D341Med (cell line): ENCODE results near the gene PPP1R12A.
"Not testable (repeated sequence)": the region's sequence is repeated elsewhere in the genome, so short reads cannot be mapped to it uniquely, and the experiment has no call there.

ENCODE experiments used
- DNase-seq: peaks from one replicate; pipeline ENCODE4 v3.0.0; 2012; ENCODE audit warnings: low spot score

The PPP1R12A gene

DNA sequence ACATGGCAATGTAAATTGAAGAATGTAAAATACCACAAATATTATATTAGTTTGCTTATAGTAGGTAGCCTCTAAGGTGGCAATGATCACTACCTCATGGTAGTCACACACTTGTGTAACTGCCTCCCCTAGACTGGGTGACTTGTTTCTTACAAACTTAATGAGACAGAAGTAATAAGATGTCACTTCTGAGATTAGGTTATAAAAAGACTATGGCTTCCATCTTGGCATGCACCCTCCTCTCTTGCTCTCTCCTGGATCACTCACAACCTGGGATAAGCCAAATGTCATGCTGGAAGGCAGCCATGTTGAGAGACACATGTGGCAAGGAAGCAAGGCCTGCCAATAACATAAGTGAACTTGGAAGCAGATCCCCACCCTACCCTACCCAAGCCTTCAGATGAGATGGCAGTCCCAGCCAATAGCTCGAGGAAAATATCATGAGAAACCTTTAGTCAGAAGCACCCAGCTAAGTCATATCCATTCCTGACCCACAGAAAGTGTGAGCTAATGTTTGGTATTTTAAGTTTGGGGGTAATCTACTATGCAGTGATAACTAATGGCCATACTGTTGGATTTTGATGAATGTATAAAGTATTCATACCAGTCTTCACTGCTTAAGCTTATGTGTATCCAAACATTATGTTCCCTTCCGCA is 43.3 kb downstream of the PPP1R12A start:
- DNase-seq: no peak

DNA sequence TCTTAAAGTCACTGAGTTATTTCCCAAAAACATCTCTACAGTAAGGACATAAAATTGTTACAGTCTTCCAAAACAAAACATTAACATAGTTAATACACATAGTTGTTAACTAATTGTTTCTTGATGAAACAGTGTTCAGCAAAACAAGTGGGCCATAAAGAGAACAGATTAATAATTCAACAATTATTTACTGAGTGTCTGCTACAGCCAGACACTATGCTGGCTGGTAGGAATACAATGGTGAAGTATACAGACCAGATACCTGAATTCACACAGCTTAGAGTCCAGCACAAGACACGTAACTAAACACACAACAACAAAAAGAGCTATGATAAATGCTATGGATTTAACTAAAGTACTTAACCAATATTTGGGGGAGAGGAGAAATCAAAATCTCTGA is 47.0 kb downstream of the PPP1R12A start:
- no peak for DNase-seq

DNA sequence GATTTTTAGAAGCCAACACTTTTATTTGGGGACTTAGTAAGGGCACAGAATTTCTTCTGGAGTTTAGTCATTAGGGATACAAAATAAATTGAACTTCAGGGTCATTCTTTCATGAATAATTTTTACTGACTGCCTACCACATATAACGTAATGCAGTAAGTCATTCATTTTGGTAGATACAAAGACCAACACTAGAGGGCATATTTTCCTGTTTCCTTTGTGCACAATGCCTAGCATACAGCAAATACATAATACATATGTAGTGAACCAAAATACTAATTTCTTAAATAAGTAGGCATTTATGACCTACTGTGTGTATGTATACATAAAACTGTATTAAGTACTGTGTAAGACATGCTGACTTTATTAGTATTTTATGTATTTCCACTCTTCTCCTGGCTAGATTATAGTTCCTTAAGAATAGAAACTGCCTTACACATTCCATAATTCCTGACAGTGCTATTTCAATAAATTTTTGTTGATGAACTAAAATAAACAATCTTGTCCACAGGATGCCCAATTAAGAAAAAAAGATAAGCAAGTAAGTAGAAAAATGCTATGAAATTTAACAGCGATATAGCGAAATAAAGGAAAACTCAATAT is 47.9 kb downstream of the PPP1R12A start:
- DNase-seq: peak; percentile 21

DNA sequence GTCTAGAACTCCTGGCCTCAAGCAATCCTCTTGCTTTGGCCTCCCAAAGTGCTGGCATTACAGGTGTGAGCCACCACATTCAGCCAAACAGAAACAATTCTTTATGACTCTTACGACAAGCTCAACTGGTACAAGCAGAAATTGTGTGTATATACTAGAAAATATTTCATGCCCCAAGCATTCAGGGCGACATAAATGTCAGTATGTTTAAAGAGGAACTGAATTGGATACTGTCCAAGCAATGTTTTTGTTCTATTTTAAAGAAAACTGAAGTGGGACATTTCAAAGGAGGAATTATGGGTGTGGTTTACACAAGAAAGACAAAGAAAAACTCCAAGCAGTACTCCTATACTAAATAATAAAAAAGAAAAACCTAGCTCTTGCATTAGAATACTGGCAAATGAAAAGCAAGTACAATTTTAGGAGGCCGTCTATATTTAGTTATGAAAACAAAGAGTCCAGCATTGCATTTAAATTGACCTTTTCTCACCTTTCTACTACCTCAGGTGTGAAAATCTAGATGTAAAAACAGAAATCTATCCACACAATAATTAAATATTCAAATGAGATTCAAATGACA is 48.9 kb downstream of the PPP1R12A start:
- no peak for DNase-seq

DNA sequence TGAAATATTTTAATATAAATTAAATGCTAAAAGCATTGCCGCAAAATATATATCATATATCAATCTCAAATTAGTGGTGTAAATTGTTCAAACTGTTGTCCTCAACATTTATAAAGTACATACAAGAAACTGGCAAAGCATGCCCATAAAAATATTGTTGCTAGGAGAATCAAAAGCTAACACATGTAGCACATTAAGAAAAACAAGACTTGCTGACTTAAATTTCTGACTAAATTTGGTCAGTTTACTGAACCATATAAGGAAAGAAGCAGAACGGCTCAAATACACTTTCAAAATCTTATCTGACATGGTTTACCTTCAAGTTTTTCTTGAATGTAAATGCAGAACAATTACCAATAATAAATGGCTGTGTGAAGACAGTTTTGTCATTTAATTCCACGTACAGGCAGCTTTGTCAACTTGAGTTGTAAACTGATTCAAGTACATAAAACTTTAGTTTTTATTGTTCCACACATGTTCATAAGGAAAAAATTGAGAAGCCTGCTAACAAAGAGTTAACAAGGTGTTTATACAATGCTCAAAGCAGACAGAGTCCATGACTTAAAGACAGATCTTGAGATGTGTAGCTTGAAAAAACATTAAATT is 50.4 kb downstream of the PPP1R12A start:
- DNase-seq: no peak

DNA sequence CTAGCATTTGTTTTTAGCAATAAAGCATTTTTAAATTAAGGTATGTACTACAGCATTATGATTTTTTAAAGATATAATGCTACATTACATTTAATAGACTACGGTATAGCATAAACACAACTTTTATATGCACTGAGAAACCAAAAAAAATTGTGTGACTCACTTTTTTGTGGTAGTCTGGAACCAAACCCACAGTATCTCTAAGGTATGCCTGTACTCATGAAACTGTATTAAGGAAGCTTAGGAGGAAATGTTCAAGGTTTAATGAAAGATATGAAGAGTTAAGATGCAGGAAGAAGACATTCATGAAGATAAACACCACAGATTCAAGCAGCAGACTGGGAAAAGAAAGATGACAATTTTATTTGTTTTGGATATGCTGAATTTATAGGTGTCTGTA is 51.7 kb downstream of the PPP1R12A start:
- DNase-seq: no peak

DNA sequence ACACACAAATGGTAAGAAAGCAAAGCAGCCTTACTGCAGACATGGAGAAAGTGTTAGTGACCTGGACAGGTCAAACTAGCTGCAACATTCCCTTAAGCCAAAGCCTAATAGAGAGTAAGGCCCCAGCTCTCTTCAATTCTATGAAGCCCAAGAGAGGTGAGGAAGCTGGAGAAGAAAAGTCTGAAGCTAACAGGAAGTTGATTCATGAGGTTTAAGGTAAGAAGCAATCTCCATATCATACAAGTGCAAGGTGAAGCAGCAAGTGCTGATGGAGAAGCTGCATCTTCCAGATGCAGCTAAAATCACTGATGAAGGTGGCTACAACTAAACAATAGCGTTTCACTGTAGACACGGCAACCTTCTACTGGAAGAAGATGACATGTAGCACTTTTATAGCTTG is 53.5 kb downstream of the PPP1R12A start:
- DNase-seq: no peak

DNA sequence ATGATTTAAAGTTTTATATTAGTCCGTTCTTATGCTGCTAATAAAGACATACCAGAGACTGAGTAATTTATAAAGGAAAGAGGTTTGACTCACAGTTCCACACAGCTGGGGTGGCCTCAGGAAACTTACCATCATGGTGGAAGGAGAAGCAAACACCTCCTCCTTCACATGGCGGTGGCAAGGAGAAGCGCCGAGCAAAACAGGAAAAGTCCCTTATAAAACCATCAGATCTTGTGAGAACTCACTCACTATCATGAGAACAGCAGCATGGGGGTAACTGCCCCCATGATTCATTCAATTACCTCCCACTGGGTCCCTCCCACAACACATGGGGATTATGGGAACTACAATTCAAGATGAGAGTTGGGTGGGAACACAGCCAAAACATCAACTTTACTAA is 56.4 kb downstream of the PPP1R12A start:
- not testable (repeated sequence) for DNase-seq

DNA sequence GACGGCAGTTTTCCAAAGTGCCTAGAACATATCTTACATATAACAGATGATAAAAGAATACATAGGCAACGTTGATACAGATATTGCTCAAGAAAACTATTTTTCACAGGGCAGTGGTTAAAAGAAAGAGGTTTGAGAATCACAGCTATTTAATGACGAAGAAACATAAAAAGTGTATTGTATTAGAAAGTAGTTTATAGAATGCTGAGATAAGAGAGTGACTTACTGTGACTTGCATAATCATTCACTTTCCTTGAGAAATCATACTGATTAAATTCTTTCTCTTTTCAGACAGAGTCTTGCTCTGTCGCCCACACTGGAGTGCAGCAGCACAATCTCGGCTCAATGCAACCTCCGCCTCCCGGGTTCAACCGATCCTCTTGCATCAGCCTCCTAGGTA is 57.7 kb downstream of the PPP1R12A start:
- no peak for DNase-seq

DNA sequence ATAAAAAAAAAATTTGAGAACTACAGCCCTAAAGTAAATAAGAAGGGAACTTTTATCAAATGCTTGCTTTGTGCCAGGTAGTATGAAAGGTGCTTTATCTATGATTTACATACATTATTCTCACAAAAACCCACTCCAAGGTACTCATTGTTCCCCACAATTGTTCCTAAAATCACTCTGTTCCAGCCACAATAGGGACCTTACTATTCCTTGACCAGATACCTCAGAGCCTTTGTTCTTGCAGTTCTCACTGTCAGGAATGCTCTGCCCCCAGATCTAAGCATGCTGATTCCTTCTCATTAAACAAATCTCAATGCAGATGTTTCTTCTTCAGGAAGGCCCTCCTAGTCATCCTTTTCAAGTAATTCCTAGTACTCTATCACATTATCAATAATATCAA is 60.2 kb downstream of the PPP1R12A start:
- DNase-seq: no peak

DNA sequence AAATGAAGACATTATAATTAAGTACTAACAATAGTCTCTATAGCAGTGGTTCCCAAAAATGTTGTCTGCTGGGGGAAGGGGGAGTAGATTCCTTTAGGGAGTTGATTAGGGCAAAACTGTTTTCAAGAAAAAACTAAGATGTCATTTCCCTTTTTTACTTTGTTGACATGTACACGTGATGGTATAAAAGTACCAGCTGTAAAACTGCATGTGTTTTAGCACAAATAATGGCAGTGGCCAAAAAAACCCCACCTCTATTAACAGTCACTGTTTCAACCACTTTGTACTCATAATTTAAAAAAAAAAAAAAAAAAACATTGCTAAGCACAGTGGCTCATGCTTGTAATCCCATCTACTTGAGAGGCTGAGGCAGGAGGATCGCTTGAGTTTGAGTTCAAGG is 61.7 kb downstream of the PPP1R12A start:
- DNase-seq: no peak

DNA sequence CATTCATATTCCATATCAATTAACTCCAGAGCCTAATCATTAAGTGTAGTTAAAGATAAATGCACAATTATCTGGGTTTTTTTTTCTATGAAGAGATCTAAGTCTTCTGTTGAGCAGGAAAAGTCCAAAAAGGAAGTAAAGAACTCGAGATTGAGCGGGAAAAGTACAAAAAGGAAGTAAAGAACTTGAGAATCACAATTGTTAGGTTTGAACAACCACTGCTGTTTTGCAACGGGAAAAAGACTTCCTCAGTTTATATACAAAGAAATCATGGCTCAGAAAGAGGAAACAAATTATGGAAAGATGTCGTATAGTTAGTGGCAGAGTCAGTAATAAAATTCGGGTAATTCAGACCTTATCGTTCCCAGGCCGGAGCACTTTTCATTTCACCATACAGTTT is 63.3 kb downstream of the PPP1R12A start:
- DNase-seq: no peak

DNA sequence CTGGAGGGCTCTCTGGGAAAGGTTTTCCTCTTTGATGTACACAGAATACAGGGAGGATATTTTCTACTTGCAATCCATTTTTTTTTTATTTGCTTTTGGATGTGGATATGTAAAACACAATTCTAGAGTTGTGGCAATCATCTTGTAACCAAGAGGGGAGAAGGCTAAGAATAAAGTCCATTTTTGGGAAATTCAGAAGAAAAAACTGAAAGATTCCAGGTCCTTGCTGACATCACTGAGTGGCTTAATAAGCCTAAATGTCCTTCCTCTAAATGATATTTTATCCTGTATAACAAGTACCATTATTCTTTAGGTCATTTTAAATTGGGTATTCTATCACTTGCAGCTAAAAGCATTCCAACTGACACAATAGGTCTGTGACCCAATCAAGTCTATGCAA is 64.0 kb downstream of the PPP1R12A start:
- no peak for DNase-seq

DNA sequence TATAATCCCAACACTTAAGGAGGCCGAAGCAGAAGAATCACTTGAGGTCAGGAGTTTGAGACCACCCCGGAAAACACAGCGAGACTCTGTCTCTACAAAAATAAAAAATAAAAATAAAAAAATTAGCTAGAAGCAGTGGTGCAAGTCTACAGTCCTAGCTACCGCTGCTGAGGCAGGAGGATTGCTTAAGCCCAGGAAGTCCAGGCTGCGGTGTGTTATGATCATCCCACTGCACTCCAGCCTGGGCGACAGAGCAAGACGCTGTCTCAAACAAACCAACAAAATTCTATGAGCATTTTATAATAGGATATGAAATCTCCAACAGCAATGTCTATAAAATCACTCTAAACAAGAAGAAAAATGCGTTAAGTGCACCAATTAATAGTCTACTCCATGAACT is 75.3 kb downstream of the PPP1R12A start:
- DNase-seq: no peak

DNA sequence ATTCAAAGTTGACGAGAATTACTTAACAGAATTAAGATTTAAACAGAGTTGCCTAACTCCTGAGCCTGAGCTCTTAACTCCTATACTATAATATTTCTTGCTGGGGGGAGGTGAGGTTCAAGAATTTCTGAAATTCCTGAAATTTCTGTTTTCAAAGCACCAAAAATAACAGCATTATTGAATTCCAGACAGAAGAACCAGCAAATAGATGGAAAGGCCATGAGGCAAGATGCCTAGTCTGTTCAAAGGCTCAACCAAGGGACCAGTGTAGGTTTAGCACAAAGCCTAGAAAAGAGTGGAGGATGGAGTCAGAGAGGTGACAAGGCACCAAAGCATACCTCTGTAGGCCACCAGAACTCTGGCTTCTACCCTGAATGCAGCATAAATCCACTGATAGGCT is 76.4 kb downstream of the PPP1R12A start:
- DNase-seq: no peak

DNA sequence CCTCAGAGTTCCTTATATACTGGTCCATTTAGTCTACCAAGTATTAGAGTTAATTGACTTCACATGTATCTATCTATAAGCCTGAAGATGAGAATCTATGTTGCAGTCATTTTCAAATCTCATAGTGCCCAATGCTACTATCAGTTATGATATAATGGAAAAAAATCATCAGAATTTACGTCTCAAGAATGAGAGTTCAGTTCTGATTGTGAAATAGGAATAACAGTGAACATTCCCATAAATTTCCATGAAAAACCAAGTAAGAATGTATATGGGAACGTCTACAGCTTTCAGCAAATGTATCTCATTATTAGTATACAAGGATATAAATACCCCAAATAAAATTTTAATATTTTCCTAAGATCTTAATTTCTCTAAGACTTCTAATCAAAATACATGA is 77.2 kb downstream of the PPP1R12A start:
- no peak for DNase-seq

DNA sequence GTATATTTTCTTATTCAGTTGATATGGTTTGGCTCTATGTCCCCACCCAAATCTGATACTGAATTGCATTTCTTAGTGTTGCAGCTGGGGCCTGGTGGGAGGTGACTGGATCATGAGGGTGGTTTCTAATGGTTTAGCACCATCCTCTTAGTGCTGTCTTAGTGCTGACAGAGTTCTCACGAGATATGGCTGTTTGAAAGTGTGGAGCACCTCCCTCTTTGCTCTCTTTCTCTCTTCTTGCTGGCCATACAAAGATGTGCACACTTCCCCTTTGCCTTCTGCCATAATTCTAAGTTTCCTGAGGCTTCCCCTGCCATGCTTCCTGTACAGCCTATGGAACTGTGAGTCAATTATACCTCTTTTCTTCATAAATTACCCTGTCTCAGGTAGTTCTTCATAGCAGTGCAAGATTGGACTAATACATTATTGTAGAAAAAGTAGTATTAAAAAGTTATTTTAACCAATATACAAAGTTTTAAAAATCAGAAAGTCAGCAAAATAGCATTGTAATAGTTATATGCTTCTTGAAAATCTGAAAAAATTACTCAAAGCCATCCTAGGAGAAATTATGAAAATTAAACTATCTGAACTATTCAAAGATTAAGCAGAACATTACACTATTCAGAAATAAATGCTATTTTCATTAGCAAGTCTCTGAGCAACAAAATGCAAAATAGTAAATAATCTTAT is 84.1 kb downstream of the PPP1R12A start:
- DNase-seq: no peak

DNA sequence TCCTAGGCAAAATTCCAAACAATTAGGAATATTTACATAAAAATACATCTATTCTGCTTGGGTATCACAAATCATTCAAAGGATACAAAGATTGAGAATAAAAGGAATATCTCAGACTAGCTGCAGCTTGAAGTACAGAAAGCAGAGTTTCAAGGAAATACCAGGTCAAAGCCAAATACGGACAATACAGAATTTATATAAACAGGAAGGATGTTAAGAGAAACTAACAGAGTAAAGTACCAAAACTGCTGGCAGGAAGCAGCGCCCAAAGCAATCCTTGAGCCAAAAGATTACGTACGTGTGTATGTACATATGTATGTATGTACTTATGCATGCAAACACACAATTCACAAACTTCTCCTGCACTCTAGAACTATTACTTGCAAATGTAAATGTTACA is 86.6 kb downstream of the PPP1R12A start:
- DNase-seq: no peak

DNA sequence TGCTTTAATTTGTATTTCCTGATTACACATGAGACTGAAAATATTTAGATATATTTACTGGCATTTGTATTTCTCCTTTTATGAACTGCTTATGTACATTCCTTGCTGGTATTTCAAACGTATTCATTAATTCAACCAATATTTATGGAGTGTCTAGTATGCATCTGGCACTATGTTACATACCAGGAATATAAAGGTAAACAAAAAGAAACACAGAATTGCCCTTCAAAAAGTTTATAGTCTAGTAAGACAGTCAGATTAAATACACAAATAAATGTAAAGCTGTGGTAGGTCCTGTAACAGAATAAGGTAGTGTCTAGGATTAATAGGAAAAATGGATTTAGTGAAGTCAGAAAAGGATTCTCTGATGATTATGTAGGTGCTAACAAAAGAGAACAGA is 87.5 kb downstream of the PPP1R12A start:
- no peak for DNase-seq

DNA sequence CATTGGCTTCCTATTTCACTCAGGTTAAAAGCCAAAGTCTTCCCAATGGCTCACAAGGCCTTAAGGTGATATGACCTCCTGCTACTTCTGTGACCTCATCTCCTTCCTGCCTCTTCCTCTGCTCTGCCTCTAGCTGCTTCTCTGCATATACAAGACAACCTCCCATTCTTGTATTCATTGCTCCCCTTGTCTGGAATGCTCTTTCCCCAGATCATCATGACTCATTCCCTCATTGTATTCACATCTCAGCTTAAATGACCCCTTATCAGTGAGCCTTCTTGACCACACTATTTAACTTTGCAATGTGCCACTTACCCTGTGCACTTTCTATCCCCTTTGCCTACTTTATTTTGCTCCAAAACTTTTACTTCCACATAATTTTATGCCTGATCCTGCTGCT is 90.2 kb downstream of the PPP1R12A start:
- DNase-seq: no peak

DNA sequence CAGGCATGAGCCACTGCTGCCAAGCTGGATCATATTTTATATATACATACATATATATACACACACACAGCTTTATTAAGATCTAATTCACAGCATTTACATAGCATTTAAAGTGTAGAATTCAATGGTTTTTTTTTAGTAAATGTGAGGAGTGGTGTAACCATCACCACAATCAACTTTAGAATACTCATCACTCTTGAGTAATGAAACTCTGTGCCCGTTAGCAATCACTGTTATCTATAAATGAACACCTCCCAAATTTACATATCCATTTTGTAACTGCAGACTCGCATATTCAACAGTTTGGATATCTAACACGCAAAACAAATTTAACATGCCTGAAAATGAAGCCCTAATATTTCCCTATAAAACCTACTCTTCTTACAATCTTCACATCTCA is 90.9 kb downstream of the PPP1R12A start:
- no peak for DNase-seq

DNA sequence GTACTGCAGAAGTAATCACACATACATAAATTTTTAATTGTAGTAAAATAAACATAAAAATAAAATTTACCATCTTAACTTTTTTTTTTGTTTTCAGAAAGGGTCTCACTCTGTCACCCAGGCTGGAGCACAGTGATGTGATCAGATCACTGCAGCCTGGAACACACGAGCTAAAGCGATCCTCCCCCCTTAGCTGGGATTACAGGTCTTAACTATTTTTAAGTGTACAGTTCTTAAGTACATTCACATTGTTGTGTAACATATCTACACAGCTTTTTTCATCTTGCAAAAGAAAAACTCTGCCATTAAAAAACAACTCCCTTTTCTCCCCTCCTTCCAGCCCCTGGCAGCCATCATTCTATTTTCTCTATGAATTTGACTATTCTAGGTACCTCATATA is 92.3 kb downstream of the PPP1R12A start:
- no peak for DNase-seq

DNA sequence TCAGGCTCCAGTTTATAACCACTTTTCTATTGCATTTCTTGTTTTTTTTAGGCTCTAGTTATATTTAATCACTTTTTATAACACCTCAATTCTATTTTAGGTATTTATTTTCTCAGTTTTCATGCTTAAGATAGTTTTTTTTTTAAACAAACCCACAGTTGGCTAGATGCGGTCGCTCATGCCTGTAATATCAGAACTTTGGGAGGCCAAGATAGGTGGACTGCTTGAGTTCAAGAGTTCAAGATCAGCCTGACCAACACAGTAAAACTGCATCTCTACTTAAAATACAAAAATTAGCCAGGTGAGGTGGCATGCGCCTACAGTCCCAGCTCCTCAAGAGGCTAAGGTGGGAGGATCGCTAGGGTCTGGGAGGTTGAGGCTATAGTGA is 93.0 kb downstream of the PPP1R12A start:
- DNase-seq: no peak
